ENCODE measurements around the gene SMIM10L2A.
"Not testable (repeated sequence)": the region's sequence is repeated elsewhere in the genome, so short reads cannot be mapped to it uniquely, and the experiment has no call there.

The SMIM10L2A gene

GRCh38 chrX:135449637-135450550 lies 28.1 kb downstream of the SMIM10L2A start:
- DNase-seq (ENCODE audit: extremely low read depth in 1 of 2, low read depth in 1 of 2): no peak

GRCh38 chrX:135453381-135453780 lies 31.6 kb downstream of the SMIM10L2A start:
- no peak for DNase-seq (ENCODE audit: extremely low read depth in 1 of 2, low read depth in 1 of 2)

- DNase-seq (ENCODE audit: extremely low read depth in 1 of 2, low read depth in 1 of 2): no peak
These were observed 33.1 kb downstream of the SMIM10L2A start for GRCh38 chrX:135454816-135455215.

- DNase-seq (ENCODE audit: extremely low read depth in 1 of 2, low read depth in 1 of 2): not testable (repeated sequence)
These were observed 40.0 kb downstream of the SMIM10L2A start for GRCh38 chrX:135461756-135462155.

GRCh38 chrX:135463937-135464336 lies 42.2 kb downstream of the SMIM10L2A start:
- DNase-seq (ENCODE audit: extremely low read depth in 1 of 2, low read depth in 1 of 2): no peak

GRCh38 chrX:135476378-135476777 lies 54.6 kb downstream of the SMIM10L2A start:
- no peak for DNase-seq (ENCODE audit: extremely low read depth in 1 of 2, low read depth in 1 of 2)

GRCh38 chrX:135477576-135477975 lies 55.8 kb downstream of the SMIM10L2A start:
- no peak for DNase-seq (ENCODE audit: extremely low read depth in 1 of 2, low read depth in 1 of 2)
